ENCODE results near the gene PPP6R1. TPM values are rescaled to one million over a fixed set of nuclear protein-coding genes. Genes with fewer than 3 reads are reported as not detected.

The PPP6R1 gene
- total RNA-seq, 4 donors from 2014 or later: 49.0 to 56.2 (median 51.3) TPM

GRCh38 chr19:55199620-55200204, 59.1 kb downstream of the PPP6R1 start:
- no peak for DNase-seq (ENCODE audit: low spot score in 2 of 2)
- no peaks in the 10 kb centered on the region for H3K4me1 ChIP-seq
- TF ChIP-seq POLR2A (IDR thresholded peaks at IDR 0.05) (no peak), CTCF (IDR thresholded peaks at IDR 0.05) (no peak), EP300 (IDR thresholded peaks at IDR 0.05) (no peak), POLR2AphosphoS5 (IDR thresholded peaks at IDR 0.05) (no peak)
- H3K9me3 ChIP-seq: no peaks in the 10 kb centered on the region
- H3K27me3 ChIP-seq: peaks cover 17% of the 10 kb centered on the region
- no peak overlapping the region for H3K27ac ChIP-seq
- 61% methylated on average over 5 of the region's 5 CpGs for WGBS
- H3K4me3 ChIP-seq: no peak overlapping the region
- H3K36me3 ChIP-seq: no peaks in the 10 kb centered on the region

- H3K27ac ChIP-seq: no peak overlapping the region
These were observed 60.2 kb downstream of the PPP6R1 start for GRCh38 chr19:55198651-55199050.

GRCh38 chr19:55197528-55197927, 61.3 kb downstream of the PPP6R1 start:
- no peak for TF ChIP-seq CTCF (IDR thresholded peaks at IDR 0.05)
- TF ChIP-seq POLR2AphosphoS5 (IDR thresholded peaks at IDR 0.05): no peak
- TF ChIP-seq POLR2A (IDR thresholded peaks at IDR 0.05): no peak
- no peak for TF ChIP-seq EP300 (IDR thresholded peaks at IDR 0.05)
- Histone ChIP-seq H3K27me3 (peaks cover 21% of the 10 kb centered on the region), H3K9me3 (no peaks in the 10 kb centered on the region), H3K36me3 (no peaks in the 10 kb centered on the region), H3K4me3 (no peak overlapping the region), H3K4me1 (no peaks in the 10 kb centered on the region), H3K27ac (no peak overlapping the region)
- no peak for DNase-seq (ENCODE audit: low spot score in 2 of 2)
- 68% methylated on average over 4 of the region's 4 CpGs for WGBS

More at GRCh38 chr19:55198651-55199050, 60.2 kb downstream of the PPP6R1 start:
- TF ChIP-seq EP300 (IDR thresholded peaks at IDR 0.05) (no peak), CTCF (IDR thresholded peaks at IDR 0.05) (no peak), POLR2AphosphoS5 (IDR thresholded peaks at IDR 0.05) (no peak), POLR2A (IDR thresholded peaks at IDR 0.05) (no peak)
- 88% methylated on average over 3 of the region's 5 CpGs for WGBS
- Histone ChIP-seq H3K4me3 (no peak overlapping the region), H3K27me3 (peaks cover 17% of the 10 kb centered on the region), H3K9me3 (no peaks in the 10 kb centered on the region), H3K4me1 (no peaks in the 10 kb centered on the region), H3K36me3 (no peaks in the 10 kb centered on the region)
- no peak for DNase-seq (ENCODE audit: low spot score in 2 of 2)

- no peaks in the 10 kb centered on the region for H3K36me3 ChIP-seq
- no peak for DNase-seq (ENCODE audit: low spot score in 2 of 2)
- no peaks in the 10 kb centered on the region for H3K4me1 ChIP-seq
- peaks cover 21% of the 10 kb centered on the region for H3K27me3 ChIP-seq
- no peak overlapping the region for H3K4me3 ChIP-seq
- WGBS: 90% methylated on average over 10 of the region's 10 CpGs
- no peaks in the 10 kb centered on the region for H3K9me3 ChIP-seq
- H3K27ac ChIP-seq: no peak overlapping the region
- TF ChIP-seq POLR2A (IDR thresholded peaks at IDR 0.05): no peak
- no peak for TF ChIP-seq EP300 (IDR thresholded peaks at IDR 0.05)
- no peak for TF ChIP-seq POLR2AphosphoS5 (IDR thresholded peaks at IDR 0.05)
- no peak for TF ChIP-seq CTCF (IDR thresholded peaks at IDR 0.05)
These were observed 62.0 kb downstream of the PPP6R1 start for GRCh38 chr19:55196803-55197202.

GRCh38 chr19:55193481-55193880, 65.3 kb downstream of the PPP6R1 start:
- DNase-seq (ENCODE audit: low spot score in 2 of 2): no peak
- 74% methylated on average over 12 of the region's 12 CpGs for WGBS
- no peak for TF ChIP-seq POLR2A (IDR thresholded peaks at IDR 0.05)
- H3K27ac ChIP-seq: no peak overlapping the region
- H3K36me3 ChIP-seq: no peaks in the 10 kb centered on the region
- H3K4me3 ChIP-seq: no peak overlapping the region
- H3K27me3 ChIP-seq: peaks cover 11% of the 10 kb centered on the region
- H3K9me3 ChIP-seq: no peaks in the 10 kb centered on the region
- peaks cover 14% of the 10 kb centered on the region for H3K4me1 ChIP-seq

- peak in 1 of 2 donors; percentile 84 for DNase-seq (ENCODE audit: low spot score in 2 of 2)
- H3K36me3 ChIP-seq: no peaks in the 10 kb centered on the region
- 34% methylated on average over 15 of the region's 15 CpGs for WGBS
- peaks cover 17% of the 10 kb centered on the region for H3K4me1 ChIP-seq
- no peaks in the 10 kb centered on the region for H3K9me3 ChIP-seq
- H3K27me3 ChIP-seq: peaks cover 19% of the 10 kb centered on the region
- H3K4me3 ChIP-seq: no peak overlapping the region
- TF ChIP-seq EP300 (IDR thresholded peaks at IDR 0.05) (no peak), POLR2AphosphoS5 (IDR thresholded peaks at IDR 0.05) (peak in 2 of 3 donors; percentile 26 to 90), CTCF (IDR thresholded peaks at IDR 0.05) (no peak)
- H3K27ac ChIP-seq: peak overlapping the region; percentile 76
These were observed 69.4 kb downstream of the PPP6R1 start for GRCh38 chr19:55189403-55189835.
